Keratinocyte (primary cell): ENCODE measurements around the gene XRRA1.

Experiments used
- EZH2 ChIP-seq: IDR thresholded peaks from one replicate; pipeline ENCODE4 v1.6.1; 2012; ENCODE audit warnings: inconsistent platforms, mild to moderate bottlenecking, low read length, moderate library complexity
- TF ChIP-seq, protein P1 (sequence below), 3 experiments: IDR thresholded peaks in 1 of 3; conservative IDR thresholded peaks in 1 of 3; optimal IDR thresholded peaks in 1 of 3; 2 replicates in 2 of 3; 3 replicates in 1 of 3; pipeline versions ENCODE3 to v1.5.1; 2011; ENCODE audit warnings: low read length in 3 of 3, mild to moderate bottlenecking in 3 of 3, moderate library complexity in 2 of 3, control low read depth in 1 of 3, inconsistent platforms in 1 of 3; ENCODE audit not compliant: insufficient read depth in 2 of 3; ENCODE audit errors: extremely low read depth in 1 of 3

DNA sequence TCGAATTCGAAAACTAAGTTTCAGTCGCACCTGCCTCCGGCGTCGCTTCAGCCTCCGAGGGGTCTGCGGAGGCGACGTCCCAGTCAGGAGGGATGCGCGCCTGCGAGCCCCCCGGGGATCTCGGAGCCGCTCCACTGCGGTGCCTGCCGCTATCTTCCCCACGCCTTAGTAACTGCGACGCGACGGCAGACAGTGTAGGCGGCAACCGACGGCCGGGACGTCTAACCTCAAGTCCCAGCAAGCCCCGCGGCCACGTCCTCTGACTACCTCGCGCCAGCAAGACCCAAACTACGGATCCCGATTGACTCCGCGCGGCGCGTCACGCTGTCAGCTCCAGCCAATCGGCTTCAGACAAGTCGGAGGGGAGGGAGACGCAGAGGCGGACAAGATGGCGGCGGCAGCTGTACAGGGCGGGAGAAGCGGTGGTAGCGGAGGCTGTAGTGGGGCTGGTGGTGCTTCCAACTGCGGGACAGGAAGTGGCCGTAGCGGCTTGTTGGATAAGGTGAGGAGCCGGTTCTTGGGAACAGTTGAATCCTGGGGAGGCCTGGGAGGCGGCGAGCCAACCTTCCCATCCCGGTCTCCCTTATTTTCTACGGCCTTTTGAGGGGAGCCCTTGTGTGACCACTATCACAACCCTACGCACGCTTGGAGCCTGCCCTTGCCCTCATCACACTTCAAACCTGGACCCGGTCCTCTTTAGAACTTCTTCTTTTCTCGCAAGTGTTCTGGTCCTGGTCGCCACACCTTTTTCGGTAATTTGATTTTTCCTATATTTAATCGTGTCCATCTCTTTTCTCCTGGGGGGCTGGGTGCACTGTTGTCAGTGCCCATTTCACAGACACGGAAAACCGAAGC, at the start of gene XRRA1, which contains the start of gene SPCS2:
- TF ChIP-seq, protein P1, sequence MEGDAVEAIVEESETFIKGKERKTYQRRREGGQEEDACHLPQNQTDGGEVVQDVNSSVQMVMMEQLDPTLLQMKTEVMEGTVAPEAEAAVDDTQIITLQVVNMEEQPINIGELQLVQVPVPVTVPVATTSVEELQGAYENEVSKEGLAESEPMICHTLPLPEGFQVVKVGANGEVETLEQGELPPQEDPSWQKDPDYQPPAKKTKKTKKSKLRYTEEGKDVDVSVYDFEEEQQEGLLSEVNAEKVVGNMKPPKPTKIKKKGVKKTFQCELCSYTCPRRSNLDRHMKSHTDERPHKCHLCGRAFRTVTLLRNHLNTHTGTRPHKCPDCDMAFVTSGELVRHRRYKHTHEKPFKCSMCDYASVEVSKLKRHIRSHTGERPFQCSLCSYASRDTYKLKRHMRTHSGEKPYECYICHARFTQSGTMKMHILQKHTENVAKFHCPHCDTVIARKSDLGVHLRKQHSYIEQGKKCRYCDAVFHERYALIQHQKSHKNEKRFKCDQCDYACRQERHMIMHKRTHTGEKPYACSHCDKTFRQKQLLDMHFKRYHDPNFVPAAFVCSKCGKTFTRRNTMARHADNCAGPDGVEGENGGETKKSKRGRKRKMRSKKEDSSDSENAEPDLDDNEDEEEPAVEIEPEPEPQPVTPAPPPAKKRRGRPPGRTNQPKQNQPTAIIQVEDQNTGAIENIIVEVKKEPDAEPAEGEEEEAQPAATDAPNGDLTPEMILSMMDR (optimal IDR thresholded peaks at IDR 0.05 in 1 of 3, IDR thresholded peaks at IDR 0.05 in 1 of 3, conservative IDR thresholded peaks at IDR 0.05 in 1 of 3; ENCODE audit: extremely low read depth in 1 of 3, insufficient read depth in 2 of 3, low read length in 3 of 3), result no peak
- no peak for TF ChIP-seq EZH2
